NCI-H524 treated with DMSO at 0.1 percent for 48 hours (cell line): ENCODE results near the gene ARHGAP44.

Experiments
- DNase-seq: peaks from one replicate; lab custom pipeline; 2025; lab: John Stamatoyannopoulos, UW

The ARHGAP44 gene

GRCh38 chr17:13024526-13025257 is 235.4 kb downstream of the ARHGAP44 start:
- DNase-seq: no peak

DNA sequence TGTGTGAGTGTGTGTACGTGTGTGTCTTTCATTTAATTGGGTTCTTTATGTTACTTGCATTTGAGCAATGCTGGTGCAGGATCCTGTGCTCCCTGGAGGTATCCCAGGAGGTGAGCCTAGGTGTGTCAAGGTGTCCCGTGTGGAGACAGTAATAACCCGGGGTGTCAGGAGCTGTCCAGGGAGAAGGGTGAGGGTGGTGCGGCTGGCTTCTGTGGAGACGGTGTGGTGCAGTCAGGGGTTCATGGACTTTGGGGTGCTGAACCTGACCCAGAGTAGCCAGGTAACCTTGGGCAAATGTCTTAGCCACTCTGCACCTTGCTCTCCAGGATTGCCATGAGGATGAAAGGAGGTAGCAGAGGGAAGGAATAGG is 235.9 kb downstream of the ARHGAP44 start:
- DNase-seq: no peak

DNA sequence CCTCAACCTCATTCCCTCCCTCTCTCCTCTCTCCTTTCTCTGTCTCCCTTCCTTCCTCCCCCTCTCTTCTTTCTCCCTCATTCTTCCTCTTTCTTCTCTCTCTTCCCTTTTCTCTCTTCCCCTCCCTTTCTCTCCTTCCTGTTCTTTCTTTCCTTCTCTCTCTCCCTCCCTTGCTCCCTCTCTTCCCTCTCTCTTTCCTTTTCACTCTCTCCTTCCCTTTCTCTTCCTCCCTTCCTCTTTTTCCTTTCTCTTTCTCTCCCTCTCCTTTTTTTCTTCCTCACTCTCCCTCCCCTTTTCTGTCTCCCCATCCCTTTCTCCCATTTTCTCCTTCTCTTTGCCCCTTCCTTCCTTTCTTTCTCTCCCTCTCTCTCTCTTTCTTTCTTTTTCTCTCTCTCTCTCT is 236.4 kb downstream of the ARHGAP44 start:
- DNase-seq: no peak

DNA sequence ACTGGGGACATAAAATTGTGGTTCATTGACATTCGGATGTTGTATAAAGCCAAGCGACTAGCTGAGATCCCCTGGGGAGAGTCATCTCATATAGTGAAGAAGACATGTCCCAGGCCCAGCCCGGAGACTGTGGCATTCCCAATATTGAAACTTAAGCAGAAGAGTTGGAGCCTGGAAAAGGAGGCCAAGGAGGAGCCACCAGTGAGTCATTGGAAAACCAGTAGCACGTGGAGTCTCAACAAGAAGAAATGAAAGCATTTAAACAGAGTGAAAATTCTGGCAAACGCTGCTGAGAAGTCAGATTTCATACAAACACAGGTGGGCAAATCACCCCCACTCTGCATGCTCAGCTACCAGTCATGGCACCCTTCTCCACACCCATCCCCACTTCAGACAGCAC is 237.9 kb downstream of the ARHGAP44 start:
- no peak for DNase-seq

DNA sequence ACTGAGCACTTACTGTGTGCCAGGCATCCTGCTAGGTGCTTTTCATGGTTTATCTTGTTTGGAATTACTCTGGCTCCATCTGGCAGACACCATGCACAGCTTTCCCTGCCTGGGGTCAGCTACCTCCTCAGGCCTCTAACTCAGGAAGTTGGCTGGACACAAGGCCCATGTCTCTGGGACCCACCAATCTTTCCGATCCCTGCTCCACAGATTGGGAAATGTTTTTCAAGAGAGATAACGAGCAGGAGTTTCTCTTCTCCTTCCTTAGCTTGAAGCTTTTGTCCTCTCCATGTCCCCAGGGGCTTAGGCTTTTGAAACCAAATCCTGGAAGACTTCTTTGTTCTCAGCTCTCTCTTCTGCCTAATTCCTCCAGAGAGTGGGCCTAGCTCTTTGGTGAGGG is 240.0 kb downstream of the ARHGAP44 start:
- DNase-seq: no peak

DNA sequence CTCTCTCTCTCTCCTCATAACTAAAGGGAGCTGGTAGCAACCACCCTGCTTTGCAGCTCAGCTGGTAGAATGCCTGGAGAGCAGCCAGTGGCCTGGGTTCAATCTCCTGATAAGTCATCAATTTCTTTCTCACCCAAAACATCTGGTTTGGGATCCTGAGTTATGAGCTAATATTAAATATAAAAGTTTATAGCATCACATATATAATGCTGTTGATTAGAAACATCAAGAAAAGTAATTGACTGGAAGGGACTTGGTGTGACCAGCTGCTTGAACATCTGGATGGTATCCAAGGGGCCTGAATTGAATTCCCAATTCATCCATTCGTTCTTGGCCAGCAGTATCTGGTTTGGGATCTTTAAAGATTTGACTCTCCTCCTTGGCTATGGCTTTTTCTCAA is 240.8 kb downstream of the ARHGAP44 start:
- no peak for DNase-seq

DNA sequence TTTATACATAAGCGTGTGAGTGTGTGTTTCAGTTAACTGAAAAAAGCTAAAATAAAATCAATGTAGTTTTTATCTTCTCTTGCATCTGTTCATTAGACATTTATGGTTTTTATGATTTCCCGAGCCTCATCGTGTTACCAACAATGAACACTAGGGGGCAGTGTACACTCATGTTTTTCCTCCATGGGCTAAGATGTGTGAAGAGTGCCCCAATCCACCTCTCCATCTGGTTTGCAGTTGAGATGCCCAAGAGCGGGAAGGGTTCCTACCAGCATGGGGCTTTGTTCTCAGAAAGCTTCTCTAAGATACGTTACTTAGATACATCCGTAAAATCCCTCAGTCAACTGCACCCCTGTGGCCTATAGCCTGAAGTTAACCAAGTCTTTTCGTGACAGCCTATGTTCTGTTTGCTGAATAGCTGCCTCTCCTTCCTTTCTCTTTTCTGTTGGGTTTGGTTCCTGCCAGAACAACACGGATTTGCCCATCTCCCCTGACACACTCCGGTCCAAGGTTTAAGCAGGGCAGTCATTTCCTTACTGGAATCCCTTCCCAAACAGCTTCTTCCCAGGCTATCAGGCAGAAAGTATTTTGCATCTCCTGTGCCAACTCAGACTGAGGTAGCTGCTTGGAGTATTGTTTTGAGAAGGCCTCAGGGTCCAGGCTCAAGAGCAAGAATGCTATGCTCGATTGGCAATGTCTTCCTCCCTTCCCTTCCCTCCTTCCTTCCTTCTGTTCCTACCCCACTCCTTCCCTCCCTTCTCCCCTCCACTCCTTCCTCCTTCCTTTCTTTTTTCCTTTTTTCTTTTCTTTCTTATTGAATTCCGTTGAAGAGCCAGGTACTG is 241.4 kb downstream of the ARHGAP44 start:
- DNase-seq: peak; percentile 4

GRCh38 chr17:13031718-13032350 is 242.5 kb downstream of the ARHGAP44 start:
- no peak for DNase-seq

GRCh38 chr17:13035420-13035819 is 246.1 kb downstream of the ARHGAP44 start:
- DNase-seq: no peak

GRCh38 chr17:13036751-13037150 is 247.5 kb downstream of the ARHGAP44 start:
- DNase-seq: no peak

- no peak for DNase-seq
Measured at GRCh38 chr17:13038931-13039665, 249.8 kb downstream of the ARHGAP44 start.
